Measurements from ENCODE around the gene TBC1D22A. TPM values are rescaled to one million over a fixed set of nuclear protein-coding genes. Genes with fewer than 3 reads are reported as not detected.

Gene TBC1D22A
- total and polyA plus RNA-seq, 8 donors, result 14.4 to 33.5 (median 15.7) TPM

- Histone ChIP-seq H3K36me3 (no peaks in the 10 kb centered on the region), H3K27ac (peak overlapping the region; percentile 49 to 76), H3K27me3 (no peaks in the 10 kb centered on the region), H3K4me3 (peak overlapping the region in 1 of 2 donors; percentile 16), H3K9me3 (no peaks in the 10 kb centered on the region), H3K4me1 (peaks cover 0 to 17% of the 10 kb centered on the region in 2 donors)
- DNase-seq, result peak in 2 of 4 donors; percentile 45 to 81
- intact Hi-C loops (cut with DNase I), result no loop called here
- peak; percentile 92 for ATAC-seq
- TF ChIP-seq, protein P1, sequence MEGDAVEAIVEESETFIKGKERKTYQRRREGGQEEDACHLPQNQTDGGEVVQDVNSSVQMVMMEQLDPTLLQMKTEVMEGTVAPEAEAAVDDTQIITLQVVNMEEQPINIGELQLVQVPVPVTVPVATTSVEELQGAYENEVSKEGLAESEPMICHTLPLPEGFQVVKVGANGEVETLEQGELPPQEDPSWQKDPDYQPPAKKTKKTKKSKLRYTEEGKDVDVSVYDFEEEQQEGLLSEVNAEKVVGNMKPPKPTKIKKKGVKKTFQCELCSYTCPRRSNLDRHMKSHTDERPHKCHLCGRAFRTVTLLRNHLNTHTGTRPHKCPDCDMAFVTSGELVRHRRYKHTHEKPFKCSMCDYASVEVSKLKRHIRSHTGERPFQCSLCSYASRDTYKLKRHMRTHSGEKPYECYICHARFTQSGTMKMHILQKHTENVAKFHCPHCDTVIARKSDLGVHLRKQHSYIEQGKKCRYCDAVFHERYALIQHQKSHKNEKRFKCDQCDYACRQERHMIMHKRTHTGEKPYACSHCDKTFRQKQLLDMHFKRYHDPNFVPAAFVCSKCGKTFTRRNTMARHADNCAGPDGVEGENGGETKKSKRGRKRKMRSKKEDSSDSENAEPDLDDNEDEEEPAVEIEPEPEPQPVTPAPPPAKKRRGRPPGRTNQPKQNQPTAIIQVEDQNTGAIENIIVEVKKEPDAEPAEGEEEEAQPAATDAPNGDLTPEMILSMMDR (IDR thresholded peaks at IDR 0.05), result no peak
Measured at GRCh38 chr22:46854125-46854870, 91.8 kb downstream of the TBC1D22A start.

GRCh38 chr22:46855681-46856080 lies 93.2 kb downstream of the TBC1D22A start:
- DNase-seq (no peak), ATAC-seq (no peak)
- Histone ChIP-seq H3K4me1 (peaks cover 0 to 17% of the 10 kb centered on the region in 2 donors), H3K27me3 (no peaks in the 10 kb centered on the region), H3K9me3 (no peaks in the 10 kb centered on the region), H3K36me3 (no peaks in the 10 kb centered on the region), H3K4me3 (no peak overlapping the region), H3K27ac (no peak overlapping the region)
- intact Hi-C loops (cut with DNase I), result no loop called here
- TF ChIP-seq, protein P1 (IDR thresholded peaks at IDR 0.05), result no peak

GRCh38 chr22:46856661-46857060 lies 94.2 kb downstream of the TBC1D22A start:
- DNase-seq, result peak in 2 of 4 donors; percentile 57 to 63

GRCh38 chr22:46857142-46857884 lies 94.9 kb downstream of the TBC1D22A start:
- TF ChIP-seq, protein P1 (IDR thresholded peaks at IDR 0.05), result no peak
- intact Hi-C loops (cut with DNase I), result no loop called here
- Histone ChIP-seq H3K4me1 (peaks cover 0 to 19% of the 10 kb centered on the region in 2 donors), H3K27me3 (no peaks in the 10 kb centered on the region), H3K4me3 (no peak overlapping the region), H3K9me3 (no peaks in the 10 kb centered on the region), H3K27ac (no peak overlapping the region), H3K36me3 (no peaks in the 10 kb centered on the region)
- no peak for ATAC-seq
- no peak for DNase-seq

More at GRCh38 chr22:46856661-46857060, 94.2 kb downstream of the TBC1D22A start:
- TF ChIP-seq, protein P1 (IDR thresholded peaks at IDR 0.05), result no peak
- Histone ChIP-seq H3K4me3 (no peak overlapping the region), H3K9me3 (no peaks in the 10 kb centered on the region), H3K36me3 (no peaks in the 10 kb centered on the region), H3K27me3 (no peaks in the 10 kb centered on the region), H3K27ac (no peak overlapping the region), H3K4me1 (peaks cover 0 to 17% of the 10 kb centered on the region in 2 donors)
- intact Hi-C loops (cut with DNase I), result no loop called here
- no peak for ATAC-seq

DNA sequence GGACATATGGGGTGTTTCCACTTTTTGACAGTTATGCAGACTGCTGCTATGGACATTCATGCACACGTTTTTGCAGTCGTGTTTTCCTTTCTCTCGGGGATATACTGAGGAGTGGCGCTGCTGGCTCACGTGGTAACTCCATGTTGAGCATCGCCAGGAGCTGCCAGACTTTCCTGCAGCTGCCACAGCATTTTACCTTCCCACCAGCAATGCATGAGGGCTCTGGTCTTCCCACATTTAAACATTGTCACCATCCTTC lies 95.4 kb downstream of the TBC1D22A start:
- ATAC-seq, result no peak
- DNase-seq, result no peak
- Histone ChIP-seq H3K9me3 (no peaks in the 10 kb centered on the region), H3K36me3 (no peaks in the 10 kb centered on the region), H3K27me3 (no peaks in the 10 kb centered on the region), H3K4me1 (peaks cover 0 to 23% of the 10 kb centered on the region in 2 donors), H3K4me3 (no peak overlapping the region), H3K27ac (no peak overlapping the region)
- TF ChIP-seq, protein P1 (IDR thresholded peaks at IDR 0.05), result no peak
- intact Hi-C loops (cut with DNase I), result no loop called here

All from left lung (tissue), 10 donors.